Thoracic aorta (tissue), 2 donors: ENCODE data around the gene GABBR2. TPM values are rescaled to one million over a fixed set of nuclear protein-coding genes. Genes with fewer than 3 reads are reported as not detected.

Experiments
- ATAC-seq: fragments of 150-250 bp; one replicate; pipeline ENCODE4 v1.8.0; 2017; ENCODE audit warnings: low read depth; ENCODE audit not compliant: insufficient number of reproducible peaks, low FRiP score
- DNase-seq: peaks from one replicate; pipeline ENCODE4 v3.0.0-alpha.2; 2020; ENCODE audit warnings: low spot score
- H3K27ac ChIP-seq, 2 donors: fragments of 200-600 bp; sonication (generic); 1 replicate in 1 of 2; 2 replicates in 1 of 2; pipeline ENCODE4 v1.5.1; 2016; ENCODE audit warnings: mild to moderate bottlenecking in 2 of 2, moderate library complexity in 2 of 2
- H3K27me3 ChIP-seq: fragments of 200-600 bp; sonication (generic); replicated peaks from 2 replicates; pipeline ENCODE4 v1.6.0; 2016; ENCODE audit warnings: mild to moderate bottlenecking; ENCODE audit not compliant: insufficient read depth
- H3K36me3 ChIP-seq: fragments of 200-600 bp; sonication (generic); one replicate; pipeline ENCODE4 v1.5.1; 2016
- H3K4me1 ChIP-seq, 2 donors: fragments of 200-600 bp; sonication (generic); 1 replicate in 1 of 2; 2 replicates in 1 of 2; pipeline versions ENCODE4 v1.5.1 to v1.6.0; 2016; ENCODE audit warnings: low read depth in 2 of 2, mild to moderate bottlenecking in 1 of 2; ENCODE audit not compliant: control insufficient read depth in 1 of 2
- H3K4me3 ChIP-seq: fragments of 200-600 bp; sonication (generic); 2 replicates; pipeline ENCODE4 v1.5.1; 2016; ENCODE audit warnings: mild to moderate bottlenecking
- H3K9me3 ChIP-seq: fragments of 200-600 bp; sonication (generic); 2 replicates; pipeline ENCODE4 v1.5.1; 2016
- CTCF ChIP-seq: fragments of 200-600 bp; sonication (generic); IDR thresholded peaks from one replicate; pipeline ENCODE4 v1.5.1; 2019; ENCODE audit warnings: antibody characterized with exemption
- total RNA-seq, 2 donors: library from RNA; depleted of rRNA; stranded (reverse); fragments of >200 nt; gene quantifications; one replicate each; pipeline versions ENCODE4 v1.1.0 to v1.2.3, GENCODE V29; 2016

GABBR2 gene
- total RNA-seq, 2 donors from 2014 or later, result not detected

GRCh38 chr9:98263482-98264357 lies 445.0 kb downstream of the GABBR2 start:
- no peaks in the 10 kb centered on the region for H3K4me1 ChIP-seq
- no peaks in the 10 kb centered on the region for H3K27me3 ChIP-seq
- TF ChIP-seq CTCF, result peak; percentile 78
- no peaks in the 10 kb centered on the region for H3K9me3 ChIP-seq
- H3K4me3 ChIP-seq, result no peak overlapping the region
- ATAC-seq (no peak), DNase-seq (peak; percentile 33)
- H3K27ac ChIP-seq, result no peak overlapping the region
- H3K36me3 ChIP-seq, result no peaks in the 10 kb centered on the region

GRCh38 chr9:98263080-98263479 lies 445.7 kb downstream of the GABBR2 start:
- no peak overlapping the region for H3K27ac ChIP-seq
- no peaks in the 10 kb centered on the region for H3K9me3 ChIP-seq
- TF ChIP-seq CTCF, result no peak
- H3K36me3 ChIP-seq, result no peaks in the 10 kb centered on the region
- no peaks in the 10 kb centered on the region for H3K4me1 ChIP-seq
- DNase-seq (no peak), ATAC-seq (no peak)
- H3K27me3 ChIP-seq, result no peaks in the 10 kb centered on the region
- no peak overlapping the region for H3K4me3 ChIP-seq

- no peaks in the 10 kb centered on the region for H3K27me3 ChIP-seq
- no peak overlapping the region for H3K27ac ChIP-seq
- no peak for DNase-seq
- TF ChIP-seq CTCF, result no peak
- H3K36me3 ChIP-seq, result no peaks in the 10 kb centered on the region
- no peak overlapping the region for H3K4me3 ChIP-seq
- H3K4me1 ChIP-seq, result peaks cover 0 to 1% of the 10 kb centered on the region in 2 donors
- ATAC-seq, result no peak
- no peaks in the 10 kb centered on the region for H3K9me3 ChIP-seq
Observed at GRCh38 chr9:98262056-98262455, 446.7 kb downstream of the GABBR2 start.

GRCh38 chr9:98260635-98261034 lies 448.1 kb downstream of the GABBR2 start:
- TF ChIP-seq CTCF, result no peak
- no peak overlapping the region for H3K27ac ChIP-seq
- H3K36me3 ChIP-seq, result no peaks in the 10 kb centered on the region
- no peaks in the 10 kb centered on the region for H3K9me3 ChIP-seq
- no peaks in the 10 kb centered on the region for H3K27me3 ChIP-seq
- DNase-seq, result no peak
- H3K4me3 ChIP-seq, result no peak overlapping the region
- ATAC-seq, result no peak
- peaks cover 0 to 7% of the 10 kb centered on the region in 2 donors for H3K4me1 ChIP-seq

- no peaks in the 10 kb centered on the region for H3K9me3 ChIP-seq
- peaks cover 0 to 10% of the 10 kb centered on the region in 2 donors for H3K4me1 ChIP-seq
- H3K27me3 ChIP-seq, result no peaks in the 10 kb centered on the region
- no peak for TF ChIP-seq CTCF
- no peak overlapping the region for H3K4me3 ChIP-seq
- ATAC-seq (no peak), DNase-seq (no peak)
- no peaks in the 10 kb centered on the region for H3K36me3 ChIP-seq
- no peak overlapping the region for H3K27ac ChIP-seq
Observed at GRCh38 chr9:98259791-98260190, 448.9 kb downstream of the GABBR2 start.
